Panc1 (cell line): ENCODE measurements around the gene LITAF. TPM values are rescaled to one million over a fixed set of nuclear protein-coding genes. Genes with fewer than 3 reads are reported as not detected.

Experiments
- ATAC-seq: fragments of 200-7000 bp; cut with Tn5 transposase; 2 replicates; pipeline ENCODE4 v1.9.1; 2020; ENCODE audit warnings: mild to moderate bottlenecking, moderate library complexity
- BruUV-seq: library from RNA; stranded (reverse); fragments of 400-500 nt; replicated peaks from 2 replicates; lab custom pipeline; 2021; lab: Mats Ljungman, UMichigan
- CTCF ChIA-PET: fragments of 300-600 bp; sonication (Branson Sonifier 250); formaldehyde crosslinking; loops from one replicate; lab custom pipeline; 2022; ENCODE audit warnings: antibody characterized with exemption; lab: Charles Lee
- POLR2A ChIA-PET: fragments of 300-600 bp; sonication (Branson Sonifier 250); formaldehyde crosslinking; loops from one replicate; lab custom pipeline; 2022; ENCODE audit warnings: antibody characterized with exemption; lab: Charles Lee
- DNase-seq: peaks from one replicate; pipeline ENCODE4 v3.0.0-alpha.2; 2010; ENCODE audit warnings: low read depth, low spot score
- H3K27ac ChIP-seq: 2 replicates; pipeline ENCODE4 v1.5.1; 2011; ENCODE audit warnings: mild to moderate bottlenecking, low read length, inconsistent platforms
- H3K27me3 ChIP-seq: fragments of 200-500 bp; sonication (Bioruptor generic); 2 replicates; pipeline ENCODE4 v1.6.0; 2014; ENCODE audit warnings: low read length, inconsistent platforms; ENCODE audit not compliant: control insufficient read depth, insufficient read depth
- H3K36me3 ChIP-seq: fragments of 200-500 bp; sonication (Bioruptor generic); 2 replicates; pipeline ENCODE4 v1.5.1; 2014; ENCODE audit warnings: inconsistent platforms, mild to moderate bottlenecking, low read length, moderate library complexity; ENCODE audit not compliant: control insufficient read depth, insufficient read depth
- H3K4me1 ChIP-seq: 2 replicates; pipeline ENCODE4 v1.5.1; 2011; ENCODE audit warnings: inconsistent platforms, mild to moderate bottlenecking, low read length, moderate library complexity; ENCODE audit not compliant: control insufficient read depth, insufficient read depth
- H3K4me3 ChIP-seq, 2 experiments: 2 replicates each; pipeline ENCODE4 v1.5.1; 2011 to 2012; ENCODE audit warnings: low read depth in 2 of 2, low read length in 2 of 2, mild to moderate bottlenecking in 2 of 2, inconsistent platforms in 1 of 2, moderate library complexity in 1 of 2
- H3K9me3 ChIP-seq: fragments of 200-500 bp; sonication (Bioruptor generic); 2 replicates; pipeline ENCODE4 v1.5.1; 2014; ENCODE audit warnings: low read depth, mild to moderate bottlenecking, inconsistent platforms, low read length, moderate library complexity; ENCODE audit not compliant: control insufficient read depth, insufficient read depth
- POLR2AphosphoS5 ChIP-seq: IDR thresholded peaks from 2 replicates; pipeline ENCODE4 v1.6.1; 2012; ENCODE audit warnings: mild to moderate bottlenecking, low read depth, low read length, moderate library complexity
- SIN3A ChIP-seq: IDR thresholded peaks from 2 replicates; pipeline ENCODE4 v1.6.1; 2012; ENCODE audit warnings: low read depth, mild to moderate bottlenecking, low read length, moderate library complexity, borderline replicate concordance; ENCODE audit not compliant: insufficient read depth
- TCF7L2 ChIP-seq: IDR thresholded peaks from 2 replicates; pipeline ENCODE4 v1.6.1; 2011; ENCODE audit warnings: mild to moderate bottlenecking, low read depth, low read length, inconsistent platforms
- in situ Hi-C: cut with HindIII; loops from 2 replicates; pipeline ENCODE4 v1.10.0; 2016; ENCODE audit warnings: low sequenced_read_pairs, low pct_unique_long_range_greater_than_20kb
- intact Hi-C: fragments of 100-400 bp; cut with micrococcal nuclease; formaldehyde crosslinking; loops from one replicate; pipeline ENCODE4 v1.10.0; 2022; ENCODE audit not compliant: unreplicated experiment
- total RNA-seq: library from RNA; stranded (reverse); gene quantifications from one replicate; pipeline ENCODE4 v1.2.1, GENCODE V29; 2021; ENCODE audit not compliant: unreplicated experiment
- TF ChIP-seq, protein P1 (sequence below): fragments of 450-650 bp; IDR thresholded peaks from 2 replicates; pipeline ENCODE4 v1.5.1; 2017; ENCODE audit warnings: mild to moderate bottlenecking
- TF ChIP-seq, protein P2 (sequence below), 2 experiments: IDR thresholded peaks; 2 replicates each; pipeline ENCODE4 v1.6.1; 2011 to 2012; ENCODE audit warnings: low read depth in 2 of 2, control low read depth in 1 of 2, low read length in 1 of 2, mild to moderate bottlenecking in 1 of 2, moderate library complexity in 1 of 2; ENCODE audit not compliant: insufficient read depth in 1 of 2

The LITAF gene
- total RNA-seq, 1 experiment from 2014 or later: 85.2 TPM

DNA sequence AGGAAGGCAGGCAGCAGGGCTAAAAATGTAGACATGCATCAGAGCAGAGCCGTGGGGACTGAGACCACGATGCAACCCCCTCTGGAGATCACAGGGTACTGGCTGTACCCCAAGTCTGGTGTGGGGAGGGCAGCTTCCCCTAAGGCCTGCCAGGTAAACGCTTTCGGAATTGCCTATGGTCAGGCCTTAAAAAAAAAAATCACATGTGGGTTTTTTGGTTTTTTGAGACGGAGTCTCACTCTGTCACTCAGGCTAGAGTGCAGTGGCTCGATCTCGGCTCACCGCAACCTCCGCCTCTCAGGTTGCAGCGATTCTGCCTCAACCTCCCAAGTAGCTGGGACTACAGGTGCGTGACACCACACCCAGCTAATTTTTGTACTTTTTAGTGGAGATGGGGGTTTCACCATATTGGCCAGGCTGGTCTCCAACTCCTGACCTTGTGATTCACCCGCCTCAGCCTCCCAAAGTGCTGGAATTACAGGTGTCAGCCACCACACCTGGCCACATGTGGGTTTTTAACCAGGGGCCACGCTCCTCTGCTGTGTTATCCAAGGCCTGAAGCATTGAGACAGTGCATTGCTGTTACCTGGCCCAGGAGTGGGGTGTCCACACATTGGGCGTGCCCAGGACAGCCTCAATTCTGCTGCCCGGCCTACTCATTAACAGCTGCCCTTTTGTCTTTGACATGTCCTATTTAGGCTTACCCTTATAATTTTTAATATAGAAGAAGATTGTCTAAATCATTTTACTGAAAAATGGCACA is 50.4 kb downstream of the LITAF start:
- no TSS peak for BruUV-seq
- no peak for TF ChIP-seq TCF7L2
- TF ChIP-seq, protein P1, sequence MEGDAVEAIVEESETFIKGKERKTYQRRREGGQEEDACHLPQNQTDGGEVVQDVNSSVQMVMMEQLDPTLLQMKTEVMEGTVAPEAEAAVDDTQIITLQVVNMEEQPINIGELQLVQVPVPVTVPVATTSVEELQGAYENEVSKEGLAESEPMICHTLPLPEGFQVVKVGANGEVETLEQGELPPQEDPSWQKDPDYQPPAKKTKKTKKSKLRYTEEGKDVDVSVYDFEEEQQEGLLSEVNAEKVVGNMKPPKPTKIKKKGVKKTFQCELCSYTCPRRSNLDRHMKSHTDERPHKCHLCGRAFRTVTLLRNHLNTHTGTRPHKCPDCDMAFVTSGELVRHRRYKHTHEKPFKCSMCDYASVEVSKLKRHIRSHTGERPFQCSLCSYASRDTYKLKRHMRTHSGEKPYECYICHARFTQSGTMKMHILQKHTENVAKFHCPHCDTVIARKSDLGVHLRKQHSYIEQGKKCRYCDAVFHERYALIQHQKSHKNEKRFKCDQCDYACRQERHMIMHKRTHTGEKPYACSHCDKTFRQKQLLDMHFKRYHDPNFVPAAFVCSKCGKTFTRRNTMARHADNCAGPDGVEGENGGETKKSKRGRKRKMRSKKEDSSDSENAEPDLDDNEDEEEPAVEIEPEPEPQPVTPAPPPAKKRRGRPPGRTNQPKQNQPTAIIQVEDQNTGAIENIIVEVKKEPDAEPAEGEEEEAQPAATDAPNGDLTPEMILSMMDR: no peak
- TF ChIP-seq, protein P2, sequence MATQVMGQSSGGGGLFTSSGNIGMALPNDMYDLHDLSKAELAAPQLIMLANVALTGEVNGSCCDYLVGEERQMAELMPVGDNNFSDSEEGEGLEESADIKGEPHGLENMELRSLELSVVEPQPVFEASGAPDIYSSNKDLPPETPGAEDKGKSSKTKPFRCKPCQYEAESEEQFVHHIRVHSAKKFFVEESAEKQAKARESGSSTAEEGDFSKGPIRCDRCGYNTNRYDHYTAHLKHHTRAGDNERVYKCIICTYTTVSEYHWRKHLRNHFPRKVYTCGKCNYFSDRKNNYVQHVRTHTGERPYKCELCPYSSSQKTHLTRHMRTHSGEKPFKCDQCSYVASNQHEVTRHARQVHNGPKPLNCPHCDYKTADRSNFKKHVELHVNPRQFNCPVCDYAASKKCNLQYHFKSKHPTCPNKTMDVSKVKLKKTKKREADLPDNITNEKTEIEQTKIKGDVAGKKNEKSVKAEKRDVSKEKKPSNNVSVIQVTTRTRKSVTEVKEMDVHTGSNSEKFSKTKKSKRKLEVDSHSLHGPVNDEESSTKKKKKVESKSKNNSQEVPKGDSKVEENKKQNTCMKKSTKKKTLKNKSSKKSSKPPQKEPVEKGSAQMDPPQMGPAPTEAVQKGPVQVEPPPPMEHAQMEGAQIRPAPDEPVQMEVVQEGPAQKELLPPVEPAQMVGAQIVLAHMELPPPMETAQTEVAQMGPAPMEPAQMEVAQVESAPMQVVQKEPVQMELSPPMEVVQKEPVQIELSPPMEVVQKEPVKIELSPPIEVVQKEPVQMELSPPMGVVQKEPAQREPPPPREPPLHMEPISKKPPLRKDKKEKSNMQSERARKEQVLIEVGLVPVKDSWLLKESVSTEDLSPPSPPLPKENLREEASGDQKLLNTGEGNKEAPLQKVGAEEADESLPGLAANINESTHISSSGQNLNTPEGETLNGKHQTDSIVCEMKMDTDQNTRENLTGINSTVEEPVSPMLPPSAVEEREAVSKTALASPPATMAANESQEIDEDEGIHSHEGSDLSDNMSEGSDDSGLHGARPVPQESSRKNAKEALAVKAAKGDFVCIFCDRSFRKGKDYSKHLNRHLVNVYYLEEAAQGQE (IDR thresholded peaks at IDR 0.05; ENCODE audit: insufficient read depth in 1 of 2, low read depth in 2 of 2, low read length in 1 of 2): no peak
- TF ChIP-seq SIN3A: no peak
- TF ChIP-seq POLR2AphosphoS5: no peak
- ChIA-PET CTCF (interaction anchor here (0.6 kb wide), 1 partner anchor 316 kb away, joined by 4 read pairs; no protein-coding TSS in a partner anchor), POLR2A (no interaction called here)
- Histone ChIP-seq H3K4me3 (no peak overlapping the region), H3K27me3 (no peaks in the 10 kb centered on the region), H3K27ac (no peak overlapping the region), H3K36me3 (no peaks in the 10 kb centered on the region), H3K4me1 (no peaks in the 10 kb centered on the region), H3K9me3 (no peaks in the 10 kb centered on the region)
- intact Hi-C loops: no loop called here
- ATAC-seq (no peak), DNase-seq (no peak)
- in situ Hi-C loops: no loop called here

DNA sequence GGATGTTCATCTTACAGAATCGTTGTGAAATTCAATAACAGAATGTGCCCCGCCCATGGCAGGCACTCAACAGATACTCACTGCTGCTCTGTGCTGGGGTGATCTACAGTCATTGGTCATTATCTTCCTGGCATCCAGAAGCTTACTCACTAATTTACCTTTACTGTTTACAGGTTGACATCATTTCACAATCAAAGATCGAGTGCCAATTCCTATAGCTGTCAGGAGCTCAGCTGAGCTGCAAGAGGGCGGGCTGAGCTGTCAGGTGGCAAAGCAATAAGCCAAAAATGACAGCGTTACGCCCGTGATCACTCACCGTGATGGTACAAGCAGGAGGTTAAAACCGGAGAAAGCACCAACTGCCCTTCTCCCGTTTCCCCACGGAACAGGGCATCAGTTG is 51.2 kb downstream of the LITAF start:
- ATAC-seq (no peak), DNase-seq (no peak)
- intact Hi-C loops (no loop called here), in situ Hi-C loops (no loop called here)
- no peak overlapping the region for H3K27ac ChIP-seq
- TF ChIP-seq POLR2AphosphoS5 (no peak), SIN3A (no peak), TCF7L2 (no peak)
- TF ChIP-seq, protein P2 (IDR thresholded peaks at IDR 0.05; ENCODE audit: insufficient read depth in 1 of 2, low read depth in 2 of 2, low read length in 1 of 2): no peak
- TF ChIP-seq, protein P1: no peak
- H3K9me3 ChIP-seq: no peaks in the 10 kb centered on the region
- ChIA-PET CTCF (no interaction called here), POLR2A (no interaction called here)
- H3K4me1 ChIP-seq: no peaks in the 10 kb centered on the region
- no peaks in the 10 kb centered on the region for H3K27me3 ChIP-seq
- H3K36me3 ChIP-seq: no peaks in the 10 kb centered on the region
- BruUV-seq: no TSS peak
- H3K4me3 ChIP-seq: no peak overlapping the region
